Measurements from ENCODE around the gene MGAT5. TPM values are rescaled to one million over a fixed set of nuclear protein-coding genes. Genes with fewer than 3 reads are reported as not detected.
A peak's percentile ranks its signal among the peaks of the same experiment; 100 is the strongest.

MGAT5 gene
- total RNA-seq, 1 donor from 2014 or later, result 36.8 TPM

- Mint-ChIP-seq H3K4me3 (no peak overlapping the region), H3K27me3 (ENCODE audit: low read depth) (no peaks in the 10 kb centered on the region), H3K27ac (ENCODE audit: unreplicated experiment) (no peak overlapping the region), H3K4me1 (no peaks in the 10 kb centered on the region), H3K9me3 (no peaks in the 10 kb centered on the region), H3K36me3 (ENCODE audit: low read depth) (no peaks in the 10 kb centered on the region)
- DNase-seq (ENCODE audit: low read depth, low spot score), result no peak
- TF ChIP-seq CTCF (conservative IDR thresholded peaks at IDR 0.05), result no peak
These were observed 108.9 kb downstream of the MGAT5 start for GRCh38 chr2:134362740-134363139.

GRCh38 chr2:134365356-134365755 lies 111.5 kb downstream of the MGAT5 start:
- H3K4me1 Mint-ChIP-seq, result no peaks in the 10 kb centered on the region
- H3K27me3 Mint-ChIP-seq (ENCODE audit: low read depth), result no peaks in the 10 kb centered on the region
- H3K27ac Mint-ChIP-seq (ENCODE audit: unreplicated experiment), result no peak overlapping the region
- H3K36me3 Mint-ChIP-seq (ENCODE audit: low read depth), result no peaks in the 10 kb centered on the region
- no peak for DNase-seq (ENCODE audit: low read depth, low spot score)
- peak; percentile 29 for TF ChIP-seq CTCF (conservative IDR thresholded peaks at IDR 0.05)
- H3K9me3 Mint-ChIP-seq, result no peaks in the 10 kb centered on the region
- H3K4me3 Mint-ChIP-seq, result no peak overlapping the region

- TF ChIP-seq CTCF (conservative IDR thresholded peaks at IDR 0.05), result no peak
- no peaks in the 10 kb centered on the region for H3K27me3 Mint-ChIP-seq (ENCODE audit: low read depth)
These were observed 112.5 kb downstream of the MGAT5 start for GRCh38 chr2:134366359-134366758.

GRCh38 chr2:134367213-134367612 lies 113.3 kb downstream of the MGAT5 start:
- Mint-ChIP-seq H3K27me3 (ENCODE audit: low read depth) (no peaks in the 10 kb centered on the region), H3K9me3 (no peaks in the 10 kb centered on the region), H3K27ac (ENCODE audit: unreplicated experiment) (no peak overlapping the region), H3K4me1 (no peaks in the 10 kb centered on the region), H3K4me3 (no peak overlapping the region), H3K36me3 (ENCODE audit: low read depth) (no peaks in the 10 kb centered on the region)
- DNase-seq (ENCODE audit: low read depth, low spot score), result no peak
- TF ChIP-seq CTCF (conservative IDR thresholded peaks at IDR 0.05), result no peak

More at GRCh38 chr2:134366359-134366758, 112.5 kb downstream of the MGAT5 start:
- DNase-seq (ENCODE audit: low read depth, low spot score), result no peak
- Mint-ChIP-seq H3K36me3 (ENCODE audit: low read depth) (no peaks in the 10 kb centered on the region), H3K4me1 (no peaks in the 10 kb centered on the region), H3K4me3 (no peak overlapping the region), H3K9me3 (no peaks in the 10 kb centered on the region), H3K27ac (ENCODE audit: unreplicated experiment) (no peak overlapping the region)

GRCh38 chr2:134368009-134368817 lies 114.3 kb downstream of the MGAT5 start:
- no peaks in the 10 kb centered on the region for H3K4me1 Mint-ChIP-seq
- H3K27ac Mint-ChIP-seq (ENCODE audit: unreplicated experiment), result no peak overlapping the region
- peaks cover 2% of the 10 kb centered on the region for H3K36me3 Mint-ChIP-seq (ENCODE audit: low read depth)
- no peaks in the 10 kb centered on the region for H3K27me3 Mint-ChIP-seq (ENCODE audit: low read depth)
- DNase-seq (ENCODE audit: low read depth, low spot score), result no peak
- H3K9me3 Mint-ChIP-seq, result no peaks in the 10 kb centered on the region
- TF ChIP-seq CTCF (conservative IDR thresholded peaks at IDR 0.05), result no peak
- H3K4me3 Mint-ChIP-seq, result no peak overlapping the region
